Neural progenitor cell (in vitro differentiated cells): Measurements from ENCODE around the gene MAGI2. TPM values are rescaled to one million over a fixed set of nuclear protein-coding genes. Genes with fewer than 3 reads are reported as not detected.

Experiments used
- DNase-seq: peaks from one replicate; pipeline ENCODE4 v3.0.0-alpha.2; 2016; ENCODE audit warnings: low spot score
- H2AFZ ChIP-seq: fragments of 200-600 bp; sonication (generic); replicated peaks from 2 replicates; pipeline ENCODE4 v1.6.1; 2016; ENCODE audit warnings: antibody characterized with exemption
- H3F3A ChIP-seq: fragments of 200-600 bp; sonication (generic); 2 replicates; pipeline ENCODE4 v1.6.1; 2016; ENCODE audit warnings: antibody characterized with exemption, low read depth
- H3K27ac ChIP-seq: fragments of 200-600 bp; sonication (generic); 2 replicates; pipeline ENCODE4 v1.5.1; 2016; ENCODE audit warnings: mild to moderate bottlenecking
- H3K27me3 ChIP-seq: fragments of 200-600 bp; sonication (generic); 2 replicates; pipeline ENCODE4 v1.6.1; 2016; ENCODE audit warnings: mild to moderate bottlenecking, moderate library complexity
- H3K36me3 ChIP-seq: fragments of 200-600 bp; sonication (generic); 2 replicates; pipeline ENCODE4 v1.5.1; 2016
- H3K4me1 ChIP-seq: fragments of 200-600 bp; sonication (generic); 2 replicates; pipeline ENCODE4 v1.6.1; 2016; ENCODE audit warnings: mixed run types
- H3K4me2 ChIP-seq: fragments of 200-600 bp; sonication (generic); 2 replicates; pipeline ENCODE4 v1.6.1; 2016
- H3K4me3 ChIP-seq: fragments of 200-600 bp; sonication (generic); 2 replicates; pipeline ENCODE4 v1.5.1; 2016
- H3K79me2 ChIP-seq: fragments of 200-600 bp; sonication (generic); 2 replicates; pipeline ENCODE4 v1.6.1; 2016; ENCODE audit warnings: low read depth
- H3K9ac ChIP-seq: fragments of 200-600 bp; sonication (generic); 2 replicates; pipeline ENCODE4 v1.6.1; 2016
- H3K9me3 ChIP-seq: fragments of 200-600 bp; sonication (generic); 2 replicates; pipeline ENCODE4 v1.5.1; 2016; ENCODE audit warnings: low read depth
- H4K20me1 ChIP-seq: fragments of 200-600 bp; sonication (generic); 2 replicates; pipeline ENCODE4 v1.6.1; 2016; ENCODE audit warnings: low read depth
- H3K27ac Mint-ChIP-seq: 3 replicates; pipeline ENCODE4 v1.8.0; 2021; ENCODE audit warnings: mixed read lengths
- H3K27me3 Mint-ChIP-seq: 2 replicates; pipeline ENCODE4 v1.8.0; 2022; ENCODE audit warnings: low read depth, mild to moderate bottlenecking, inconsistent platforms, moderate library complexity, mixed read lengths; ENCODE audit not compliant: insufficient read depth
- H3K36me3 Mint-ChIP-seq: 3 replicates; pipeline ENCODE4 v1.8.0; 2021; ENCODE audit warnings: mixed read lengths
- H3K4me1 Mint-ChIP-seq: 3 replicates; pipeline ENCODE4 v1.8.0; 2021; ENCODE audit warnings: mixed read lengths
- H3K4me3 Mint-ChIP-seq: 3 replicates; pipeline ENCODE4 v1.8.0; 2021; ENCODE audit warnings: mild to moderate bottlenecking, moderate library complexity, mixed read lengths
- H3K9me3 Mint-ChIP-seq: 3 replicates; pipeline ENCODE4 v1.8.0; 2020; ENCODE audit warnings: mixed read lengths
- EZH2 ChIP-seq: fragments of 200-600 bp; sonication (generic); IDR thresholded peaks from 2 replicates; pipeline ENCODE4 v1.6.1; 2017; ENCODE audit warnings: antibody characterized with exemption, mild to moderate bottlenecking, moderate library complexity
- EZH2phosphoT487 ChIP-seq: fragments of 200-600 bp; sonication (generic); IDR thresholded peaks from 2 replicates; pipeline ENCODE4 v1.6.1; 2017; ENCODE audit warnings: antibody characterized with exemption
- total RNA-seq: library from RNA; depleted of rRNA; stranded (reverse); fragments of >200 nt; gene quantifications from 2 replicates; pipeline ENCODE4 v1.2.3, GENCODE V29; 2015; ENCODE audit warnings: low replicate concordance
- TF ChIP-seq, protein P1 (sequence below): fragments of 200-600 bp; sonication (generic); IDR thresholded peaks from 2 replicates; pipeline ENCODE4 v1.5.1; 2017; ENCODE audit warnings: antibody characterized with exemption, mild to moderate bottlenecking

The MAGI2 gene
- total RNA-seq, 1 donor from 2014 or later = 5.8 TPM

DNA sequence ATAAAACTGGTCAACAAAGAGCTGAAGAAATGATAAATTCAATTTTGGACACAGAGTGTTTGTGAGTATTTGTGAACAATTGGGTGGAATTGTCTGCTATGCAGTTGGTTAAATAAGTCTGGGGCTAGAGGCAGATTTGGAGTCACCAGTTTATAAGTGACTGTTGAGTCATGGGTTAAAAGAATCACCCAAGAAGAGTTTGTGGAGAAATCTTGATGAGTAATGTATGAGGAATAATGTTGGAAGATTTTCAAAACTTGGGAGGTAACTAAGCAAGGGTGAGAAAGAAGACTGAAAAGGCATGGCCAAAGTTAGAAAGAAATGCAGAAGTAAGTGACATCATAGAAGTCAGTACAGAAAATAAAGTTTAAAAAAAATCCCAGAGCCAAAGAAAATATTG is 750.7 kb downstream of the MAGI2 start:
- no peaks in the 10 kb centered on the region for H3K9me3 ChIP-seq
- no peak overlapping the region for H2AFZ ChIP-seq
- H3K4me2 ChIP-seq = no peak overlapping the region
- H3K27ac Mint-ChIP-seq = no peak overlapping the region
- H3K9me3 Mint-ChIP-seq = peaks cover 3% of the 10 kb centered on the region
- H3K4me1 ChIP-seq = no peaks in the 10 kb centered on the region
- H4K20me1 ChIP-seq = no peaks in the 10 kb centered on the region
- peaks cover 6% of the 10 kb centered on the region for H3K4me1 Mint-ChIP-seq
- no peaks in the 10 kb centered on the region for H3K27me3 Mint-ChIP-seq
- H3K36me3 Mint-ChIP-seq = no peaks in the 10 kb centered on the region
- no peaks in the 10 kb centered on the region for H3F3A ChIP-seq
- DNase-seq = no peak
- no peak overlapping the region for H3K9ac ChIP-seq
- H3K27me3 ChIP-seq = no peaks in the 10 kb centered on the region
- TF ChIP-seq, protein P1, sequence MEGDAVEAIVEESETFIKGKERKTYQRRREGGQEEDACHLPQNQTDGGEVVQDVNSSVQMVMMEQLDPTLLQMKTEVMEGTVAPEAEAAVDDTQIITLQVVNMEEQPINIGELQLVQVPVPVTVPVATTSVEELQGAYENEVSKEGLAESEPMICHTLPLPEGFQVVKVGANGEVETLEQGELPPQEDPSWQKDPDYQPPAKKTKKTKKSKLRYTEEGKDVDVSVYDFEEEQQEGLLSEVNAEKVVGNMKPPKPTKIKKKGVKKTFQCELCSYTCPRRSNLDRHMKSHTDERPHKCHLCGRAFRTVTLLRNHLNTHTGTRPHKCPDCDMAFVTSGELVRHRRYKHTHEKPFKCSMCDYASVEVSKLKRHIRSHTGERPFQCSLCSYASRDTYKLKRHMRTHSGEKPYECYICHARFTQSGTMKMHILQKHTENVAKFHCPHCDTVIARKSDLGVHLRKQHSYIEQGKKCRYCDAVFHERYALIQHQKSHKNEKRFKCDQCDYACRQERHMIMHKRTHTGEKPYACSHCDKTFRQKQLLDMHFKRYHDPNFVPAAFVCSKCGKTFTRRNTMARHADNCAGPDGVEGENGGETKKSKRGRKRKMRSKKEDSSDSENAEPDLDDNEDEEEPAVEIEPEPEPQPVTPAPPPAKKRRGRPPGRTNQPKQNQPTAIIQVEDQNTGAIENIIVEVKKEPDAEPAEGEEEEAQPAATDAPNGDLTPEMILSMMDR = no peak
- TF ChIP-seq EZH2phosphoT487 (no peak), EZH2 (no peak)
- H3K36me3 ChIP-seq = no peaks in the 10 kb centered on the region
- H3K79me2 ChIP-seq = no peaks in the 10 kb centered on the region
- H3K4me3 ChIP-seq = no peak overlapping the region
- H3K27ac ChIP-seq = no peak overlapping the region
- no peak overlapping the region for H3K4me3 Mint-ChIP-seq

DNA sequence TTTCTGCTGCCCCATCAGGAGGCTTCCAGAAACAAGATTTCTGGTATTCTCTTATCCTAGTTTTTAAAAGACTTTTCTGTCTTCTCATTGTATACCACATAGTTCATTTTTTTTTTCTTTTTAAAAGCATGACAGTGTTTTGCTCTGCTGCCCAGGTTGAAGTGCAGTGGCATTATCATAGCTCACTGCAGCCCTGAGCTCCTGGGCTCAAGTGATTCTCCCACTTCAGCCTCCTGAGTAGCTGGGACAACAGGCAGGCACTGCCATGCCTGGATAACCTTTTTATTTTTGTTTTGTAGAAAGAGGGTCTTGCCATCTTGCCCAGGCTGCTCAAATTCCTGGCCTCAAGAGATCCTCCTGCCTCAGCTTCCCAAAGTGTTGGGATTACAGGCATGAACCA is 757.6 kb downstream of the MAGI2 start:
- Histone ChIP-seq H3K36me3 (no peaks in the 10 kb centered on the region), H3K4me2 (no peak overlapping the region), H3K79me2 (no peaks in the 10 kb centered on the region), H3F3A (no peaks in the 10 kb centered on the region), H3K9ac (no peak overlapping the region), H3K27ac (no peak overlapping the region), H3K9me3 (no peaks in the 10 kb centered on the region), H3K27me3 (no peaks in the 10 kb centered on the region), H3K4me1 (peaks cover 10% of the 10 kb centered on the region), H2AFZ (no peak overlapping the region), H4K20me1 (no peaks in the 10 kb centered on the region), H3K4me3 (no peak overlapping the region)
- DNase-seq = no peak
- Mint-ChIP-seq H3K9me3 (no peaks in the 10 kb centered on the region), H3K4me3 (no peak overlapping the region), H3K27me3 (no peaks in the 10 kb centered on the region), H3K27ac (no peak overlapping the region), H3K36me3 (no peaks in the 10 kb centered on the region), H3K4me1 (peaks cover 37% of the 10 kb centered on the region)
- no peak for TF ChIP-seq EZH2
- TF ChIP-seq EZH2phosphoT487 = no peak
- TF ChIP-seq, protein P1 = no peak

DNA sequence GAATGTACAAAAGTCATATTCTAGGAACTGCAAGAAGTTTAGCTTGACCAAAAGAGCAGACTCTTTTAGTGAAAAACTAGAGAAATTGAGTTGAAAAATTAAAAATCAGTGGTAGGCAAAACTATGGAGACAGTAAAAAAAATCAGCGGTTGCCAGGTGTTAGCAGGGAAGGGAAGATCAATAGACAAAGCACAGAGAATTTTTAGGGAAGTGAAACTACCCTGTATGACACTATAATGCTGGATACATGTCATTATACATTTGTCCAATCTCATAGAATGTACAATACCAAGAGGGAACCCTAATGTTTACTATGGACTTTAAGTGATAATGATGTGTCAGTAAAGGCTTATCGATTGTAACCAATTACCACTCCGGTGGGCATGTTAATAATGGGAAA is 761.9 kb downstream of the MAGI2 start:
- peaks cover 54% of the 10 kb centered on the region for H3K4me1 Mint-ChIP-seq
- H3K4me3 Mint-ChIP-seq = no peak overlapping the region
- Histone ChIP-seq H4K20me1 (no peaks in the 10 kb centered on the region), H3K27ac (no peak overlapping the region), H3K79me2 (no peaks in the 10 kb centered on the region), H3K9me3 (no peaks in the 10 kb centered on the region), H3K4me3 (no peak overlapping the region), H3K9ac (no peak overlapping the region), H3K4me2 (no peak overlapping the region), H3K36me3 (no peaks in the 10 kb centered on the region), H2AFZ (no peak overlapping the region), H3F3A (no peaks in the 10 kb centered on the region), H3K4me1 (peaks cover 17% of the 10 kb centered on the region), H3K27me3 (no peaks in the 10 kb centered on the region)
- H3K27ac Mint-ChIP-seq = no peak overlapping the region
- DNase-seq = no peak
- no peaks in the 10 kb centered on the region for H3K36me3 Mint-ChIP-seq
- H3K27me3 Mint-ChIP-seq = no peaks in the 10 kb centered on the region
- H3K9me3 Mint-ChIP-seq = no peaks in the 10 kb centered on the region
- TF ChIP-seq EZH2 = no peak
- TF ChIP-seq, protein P1 = no peak
- TF ChIP-seq EZH2phosphoT487 = no peak
